AG08396 (cell line): ENCODE measurements around the gene NANOG.
"Not testable (repeated sequence)": the region's sequence is repeated elsewhere in the genome, so short reads cannot be mapped to it uniquely, and the experiment has no call there.

Source experiments
- DNase-seq: peaks from one replicate; pipeline ENCODE4 v3.0.0; 2012; ENCODE audit warnings: low spot score, mixed read lengths

The NANOG gene

DNA sequence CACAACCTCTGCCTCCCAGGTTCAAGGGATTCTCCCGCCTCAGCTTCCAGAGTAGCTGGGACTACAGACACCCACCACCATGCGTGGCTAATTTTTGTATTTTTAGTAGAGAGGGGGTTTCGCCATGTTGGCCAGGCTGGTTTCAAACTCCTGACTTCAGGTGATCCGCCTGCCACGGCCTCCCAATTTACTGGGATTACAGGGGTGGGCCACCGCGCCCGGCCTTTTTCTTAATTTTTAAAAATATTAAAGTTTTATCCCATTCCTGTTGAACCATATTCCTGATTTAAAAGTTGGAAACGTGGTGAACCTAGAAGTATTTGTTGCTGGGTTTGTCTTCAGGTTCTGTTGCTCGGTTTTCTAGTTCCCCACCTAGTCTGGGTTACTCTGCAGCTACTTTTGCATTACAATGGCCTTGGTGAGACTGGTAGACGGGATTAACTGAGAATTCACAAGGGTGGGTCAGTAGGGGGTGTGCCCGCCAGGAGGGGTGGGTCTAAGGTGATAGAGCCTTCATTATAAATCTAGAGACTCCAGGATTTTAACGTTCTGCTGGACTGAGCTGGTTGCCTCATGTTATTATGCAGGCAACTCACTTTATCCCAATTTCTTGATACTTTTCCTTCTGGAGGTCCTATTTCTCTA is at the start of gene NANOG:
NANOG (plus strand) TSS at position 519 of the 645 bp plus-strand sequence. CDS start 213 bp downstream, outside the sequence.
- DNase-seq: not testable (repeated sequence)

DNA sequence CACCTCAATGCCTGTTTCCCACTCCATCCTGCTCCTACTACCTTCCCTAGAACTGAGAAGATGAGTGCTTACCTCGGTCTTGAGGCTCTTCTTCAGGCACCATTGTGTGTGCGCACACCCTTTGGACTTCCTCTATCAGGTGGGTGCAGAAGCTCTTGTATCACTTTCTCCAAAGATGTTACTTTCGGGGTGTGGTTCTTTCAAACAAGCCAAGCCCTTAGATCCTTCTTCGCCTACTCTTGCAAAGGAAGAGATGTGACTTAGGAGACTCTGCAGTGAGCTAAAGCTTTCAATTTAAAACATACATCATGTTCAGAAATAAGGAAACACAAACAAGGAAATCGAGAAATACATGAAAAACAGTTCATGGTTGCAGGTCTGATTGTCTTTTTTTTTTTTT is 42.0 kb upstream of the NANOG start, which contains the start of gene CLEC4C:
CLEC4C (minus strand) TSS at position 130 of the 400 bp plus-strand sequence; CDS start at position 103, 27 bp downstream.
- DNase-seq: no peak

DNA sequence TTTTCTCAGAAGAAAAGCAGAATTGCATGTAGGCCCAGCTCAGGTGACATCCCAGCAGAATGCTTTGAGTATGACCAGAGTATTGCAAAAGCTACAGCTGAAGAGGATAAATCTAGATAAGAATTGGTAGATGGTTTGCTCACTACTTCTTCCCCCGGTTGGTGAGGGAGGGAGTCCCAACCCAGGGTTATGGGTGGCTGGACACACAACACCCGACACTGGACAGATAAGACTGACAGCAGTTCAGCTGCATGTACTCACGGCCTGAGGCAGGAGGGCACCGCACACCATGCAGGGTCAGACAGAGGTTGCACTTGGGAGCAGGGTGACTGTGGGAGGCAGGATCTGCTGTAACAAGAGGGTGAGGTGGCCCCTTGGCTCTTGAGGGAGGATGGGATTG is 40.4 kb upstream of the NANOG start:
- no peak for DNase-seq

DNA sequence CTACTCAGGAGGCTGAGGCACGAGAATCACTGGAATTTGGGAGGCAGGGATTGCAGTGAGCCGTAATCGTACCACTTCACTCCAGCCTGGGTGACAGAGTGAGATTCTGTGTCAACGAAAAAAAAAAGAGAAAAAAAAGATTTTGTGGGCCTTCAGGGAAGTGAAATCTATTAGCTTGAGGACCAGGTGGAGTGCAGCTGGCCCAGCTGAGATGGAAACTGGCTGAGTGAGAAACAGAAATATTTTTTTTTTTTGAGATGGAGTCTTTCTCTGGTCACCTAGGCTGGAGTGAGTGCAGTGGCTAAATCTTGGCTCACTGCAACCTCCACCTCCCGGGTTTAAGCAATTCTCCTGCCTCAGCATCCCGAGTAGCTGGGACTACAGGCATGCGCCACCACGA is 39.8 kb upstream of the NANOG start:
- DNase-seq: no peak

DNA sequence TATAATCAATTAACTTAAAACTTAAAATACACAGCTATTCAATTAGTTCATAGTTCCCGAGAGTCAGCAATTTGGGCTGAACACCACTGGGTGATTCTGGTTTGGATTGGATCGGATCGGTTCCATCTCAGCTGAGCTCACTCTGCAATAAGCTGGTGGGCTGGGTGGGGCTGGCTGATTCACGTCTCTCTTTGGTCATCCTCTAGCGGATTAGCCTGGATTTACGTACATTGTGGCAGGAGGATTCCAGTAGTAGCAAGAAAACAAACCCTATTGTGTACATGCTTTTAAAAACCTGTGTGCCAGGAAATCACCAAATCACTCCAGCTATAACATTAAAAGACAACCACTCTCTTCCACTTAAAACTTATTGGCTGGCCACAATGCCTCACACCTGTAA is 38.9 kb upstream of the NANOG start:
- no peak for DNase-seq

DNA sequence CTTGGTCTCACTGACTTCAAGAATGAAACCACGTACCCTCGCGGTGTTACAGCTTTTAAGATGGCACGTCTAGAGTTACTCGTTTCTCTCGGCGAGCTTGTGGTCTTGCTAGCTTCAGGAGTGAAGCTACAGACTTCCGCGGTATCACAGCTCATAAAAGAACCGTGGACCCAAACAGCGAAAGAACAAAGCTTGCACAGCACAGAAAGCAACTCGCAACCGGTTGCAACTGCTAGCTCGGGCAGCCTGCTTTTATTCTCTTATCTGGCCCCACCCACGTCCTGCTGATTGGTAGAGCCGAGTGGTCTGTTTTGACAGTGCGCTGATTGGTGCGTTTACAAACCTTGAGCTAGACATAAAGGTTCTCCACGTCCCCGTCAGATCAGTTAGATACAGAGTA is 37.8 kb upstream of the NANOG start:
- no peak for DNase-seq

DNA sequence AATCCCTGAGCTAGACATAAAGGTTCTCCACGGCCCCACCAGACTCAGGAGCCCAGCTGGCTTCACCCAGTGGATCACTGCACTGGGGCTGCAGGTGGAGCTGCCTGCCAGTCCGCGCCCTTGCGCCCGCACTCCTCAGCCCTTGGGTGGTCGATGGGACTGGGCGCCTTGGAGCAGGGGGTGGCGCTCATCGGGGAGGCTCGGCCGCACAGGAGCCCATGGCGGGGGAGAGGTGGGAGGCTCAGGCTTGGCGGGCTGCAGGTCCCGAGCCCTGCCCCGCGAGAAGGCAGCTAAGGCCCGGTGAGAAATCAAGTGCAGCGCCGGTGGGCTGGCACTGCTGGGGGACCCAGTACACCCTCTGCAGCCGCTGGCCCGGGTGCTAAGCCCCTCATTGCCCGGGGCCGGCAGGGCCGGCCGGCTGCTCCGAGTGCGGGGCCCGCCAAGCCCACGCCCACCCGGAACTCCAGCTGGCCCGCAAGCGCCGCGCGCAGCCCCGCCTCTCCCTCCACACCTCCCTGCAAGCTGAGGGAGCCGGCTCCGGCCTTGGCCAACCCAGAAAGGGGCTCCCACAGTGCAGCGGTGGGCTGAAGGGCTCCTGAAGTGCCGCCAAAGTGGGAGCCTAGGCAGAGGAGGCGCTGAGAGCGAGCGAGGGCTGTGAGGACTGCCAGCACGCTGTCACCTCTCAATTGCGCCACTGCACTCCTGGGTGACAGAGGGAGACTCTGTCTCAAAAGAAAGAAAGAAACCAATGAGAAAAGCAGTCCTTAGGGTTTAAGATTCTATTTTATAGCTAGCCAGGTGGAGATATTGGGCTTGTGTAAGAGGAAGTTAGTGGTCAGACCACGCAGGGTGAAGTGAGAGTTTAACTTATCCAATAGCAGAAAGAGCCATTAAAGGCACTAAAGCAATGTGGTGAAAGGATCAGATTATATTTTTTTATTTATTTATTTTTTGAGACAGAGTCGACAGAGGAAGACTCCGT is 37.0 kb upstream of the NANOG start:
- DNase-seq: not testable (repeated sequence)

DNA sequence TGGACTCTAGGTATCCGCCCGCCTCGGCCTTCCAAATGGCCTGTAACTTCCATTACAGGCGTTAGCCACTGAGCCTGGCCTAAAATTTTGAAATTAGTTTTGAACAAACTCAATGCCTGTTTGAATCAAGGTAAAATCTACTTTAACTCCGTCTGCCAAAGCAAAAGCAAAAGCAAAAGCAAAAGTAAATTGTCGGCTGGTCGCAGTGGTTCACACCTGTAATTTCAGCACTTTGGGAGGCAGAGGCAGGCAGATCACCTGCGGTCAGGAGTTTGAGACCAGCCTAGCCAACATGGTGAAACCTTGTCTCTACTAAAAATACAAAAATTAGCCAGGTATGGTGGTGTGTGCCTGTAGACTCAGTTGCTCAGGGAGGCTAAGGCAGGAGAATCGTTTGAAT is 33.5 kb upstream of the NANOG start:
- DNase-seq: not testable (repeated sequence)

DNA sequence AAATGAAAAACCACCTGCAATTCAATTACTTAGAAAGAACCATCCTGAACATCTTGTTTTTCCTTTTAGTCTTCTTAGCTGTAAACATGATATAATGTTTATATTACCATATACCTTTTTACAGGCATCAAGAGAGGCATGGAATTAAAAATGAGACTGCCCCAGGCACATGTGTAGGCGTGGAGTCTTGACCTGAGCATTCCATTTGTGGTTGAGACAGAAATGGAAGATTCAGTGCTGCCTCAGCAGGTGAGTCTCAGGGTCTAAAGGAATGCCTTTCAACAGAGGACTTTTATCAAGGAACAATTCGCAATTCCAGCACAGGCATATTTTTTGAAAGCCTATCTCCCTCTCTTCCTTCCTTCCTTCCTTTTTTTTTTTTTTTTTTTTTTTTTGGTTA is 32.2 kb upstream of the NANOG start:
- DNase-seq: no peak

DNA sequence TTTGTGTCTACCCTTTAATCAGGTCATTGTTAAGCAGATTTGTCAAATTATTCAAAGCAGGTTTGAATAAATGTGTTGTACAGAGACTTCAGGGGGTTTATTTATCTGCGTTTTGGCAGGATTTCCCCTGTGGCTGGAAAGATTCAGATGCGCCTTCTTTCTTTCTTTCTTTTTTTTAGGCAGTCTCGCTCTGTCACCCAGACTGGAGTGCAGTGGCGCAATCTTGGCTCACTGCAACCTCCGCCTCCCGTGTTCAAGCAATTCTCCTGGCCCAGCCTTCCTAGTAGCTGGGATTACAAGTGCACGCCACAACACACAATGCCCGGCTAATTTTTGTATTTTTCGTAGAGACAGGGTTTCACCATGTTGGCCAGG is 30.4 kb upstream of the NANOG start:
- DNase-seq: no peak

DNA sequence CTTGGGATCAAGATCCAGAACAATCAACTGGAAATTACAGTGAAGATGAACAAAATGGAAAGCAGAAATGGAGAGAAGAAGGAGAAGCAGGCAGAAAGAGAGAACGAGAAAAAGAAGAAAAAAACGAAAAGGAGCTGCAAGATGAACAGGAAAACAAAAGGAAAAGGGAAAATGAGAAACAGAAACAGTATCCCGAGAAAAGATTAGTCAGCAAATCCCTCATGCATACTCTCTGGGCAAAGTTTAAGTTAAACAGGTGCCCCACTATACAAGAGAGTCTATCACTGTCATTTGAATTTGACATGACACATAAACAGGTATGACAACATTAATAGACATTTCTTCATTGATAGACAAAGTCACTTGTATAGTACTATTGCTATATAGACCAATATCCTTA is 19.2 kb upstream of the NANOG start:
- no peak for DNase-seq

DNA sequence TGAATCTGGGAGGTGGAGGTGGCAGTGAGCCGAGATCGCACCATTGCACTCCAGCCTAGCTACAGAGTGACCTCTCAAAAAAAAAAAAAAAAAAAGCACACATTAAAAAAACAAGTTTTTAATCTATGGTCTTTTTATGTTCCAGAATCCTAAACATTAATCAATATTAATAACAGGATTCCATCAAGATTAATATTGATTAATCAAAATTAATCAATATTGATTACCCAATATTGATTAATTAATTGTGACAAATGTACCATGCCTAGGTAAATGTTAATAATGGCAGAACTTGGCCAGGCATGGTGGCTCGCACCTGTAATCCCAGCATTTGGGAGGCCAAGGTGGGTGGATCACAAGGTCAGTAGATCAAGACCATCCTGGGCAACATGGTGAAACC is 7.9 kb upstream of the NANOG start:
- DNase-seq: no peak

DNA sequence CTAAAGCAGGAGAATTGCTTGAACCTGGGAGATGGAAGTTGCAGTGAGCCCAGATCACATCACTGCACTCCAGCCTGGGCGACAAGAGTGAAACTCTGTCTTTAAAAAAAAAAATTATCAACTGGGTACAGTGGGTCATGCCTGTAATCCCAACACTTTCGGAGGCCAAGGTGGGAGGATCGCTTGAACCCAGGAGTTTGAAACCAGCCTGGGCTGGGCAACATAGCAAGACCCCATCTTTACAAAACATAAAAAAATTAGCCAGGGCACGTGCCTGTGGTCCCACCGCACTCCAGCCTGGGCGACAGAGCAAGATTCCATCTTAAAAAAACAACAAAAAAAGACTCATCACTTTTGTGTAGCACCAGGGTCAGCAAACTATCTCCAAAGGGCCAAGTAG is 7.1 kb upstream of the NANOG start:
- DNase-seq: no peak

DNA sequence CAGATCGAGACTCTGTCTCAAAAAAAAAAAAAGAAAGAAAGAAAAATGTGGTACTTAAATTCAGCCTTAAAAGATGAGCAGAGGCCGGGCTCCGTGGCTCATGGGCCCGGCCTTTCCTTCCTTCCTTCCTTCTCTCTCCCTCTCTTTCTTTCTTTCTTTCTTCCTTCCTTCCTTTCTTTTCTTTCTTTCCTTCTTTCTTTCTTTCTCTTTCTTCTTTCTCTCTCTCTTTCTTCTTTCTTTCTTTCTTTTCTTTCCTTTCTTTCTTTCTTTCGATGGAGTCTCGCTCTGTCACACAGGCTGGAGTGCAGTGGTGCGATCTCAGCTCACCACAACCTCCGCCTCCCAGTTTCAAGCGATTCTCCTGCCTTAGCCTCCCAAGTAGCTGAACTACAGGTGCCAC is 5.8 kb upstream of the NANOG start:
- not testable (repeated sequence) for DNase-seq

DNA sequence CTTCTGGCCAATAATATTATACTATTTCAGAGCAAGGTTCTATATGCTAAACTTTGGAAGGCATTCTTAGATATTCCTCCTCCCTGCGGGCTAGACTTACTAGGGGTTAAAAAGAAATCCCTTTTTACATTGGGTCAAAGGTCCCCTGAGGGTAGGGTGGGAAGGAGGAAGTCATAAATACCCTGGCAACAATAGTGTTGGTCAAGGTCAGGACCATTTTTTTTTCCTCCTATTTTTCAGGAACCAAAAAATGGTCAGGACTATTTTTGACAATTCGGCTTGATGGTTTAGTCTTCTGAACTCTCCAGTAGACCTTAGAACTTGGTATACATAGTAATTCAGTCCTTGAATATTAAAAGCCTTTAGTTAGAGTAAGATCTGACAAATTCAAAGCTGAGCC is 4.5 kb upstream of the NANOG start:
- no peak for DNase-seq

DNA sequence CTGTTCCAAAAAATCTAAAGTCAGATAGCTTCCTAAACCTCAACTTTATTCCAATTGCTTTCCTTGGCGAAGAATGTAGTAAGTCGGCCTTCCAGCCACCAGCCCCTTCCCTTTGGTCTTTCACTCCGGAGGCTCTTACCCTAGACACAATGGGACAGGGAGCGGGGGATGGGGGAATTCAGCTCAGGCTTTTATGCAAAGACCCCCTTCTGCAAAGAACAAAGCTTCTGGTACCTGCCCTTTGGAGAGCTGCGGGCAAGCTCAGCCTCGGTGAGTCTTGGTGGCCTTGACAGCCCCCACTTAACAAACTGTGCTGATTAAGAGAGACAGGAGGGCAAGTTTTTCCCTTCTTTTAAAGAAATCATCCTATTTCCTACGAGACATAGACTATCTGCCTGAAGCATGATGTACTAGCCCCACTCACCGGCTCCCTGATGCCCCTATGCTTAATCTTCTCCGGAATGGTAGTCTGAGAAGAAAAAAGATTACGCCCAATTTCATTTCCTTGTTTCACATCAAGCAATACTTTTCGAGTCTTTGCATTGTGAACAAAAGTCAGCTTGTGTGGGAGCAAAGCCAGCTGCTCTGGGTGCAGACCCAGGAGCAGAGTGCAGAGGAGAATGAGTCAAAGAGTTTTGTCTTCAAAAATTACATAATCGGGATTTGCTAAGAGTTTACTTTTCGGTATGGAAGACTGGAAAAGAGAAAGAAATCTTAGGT is 1.5 kb upstream of the NANOG start:
- DNase-seq: no peak

DNA sequence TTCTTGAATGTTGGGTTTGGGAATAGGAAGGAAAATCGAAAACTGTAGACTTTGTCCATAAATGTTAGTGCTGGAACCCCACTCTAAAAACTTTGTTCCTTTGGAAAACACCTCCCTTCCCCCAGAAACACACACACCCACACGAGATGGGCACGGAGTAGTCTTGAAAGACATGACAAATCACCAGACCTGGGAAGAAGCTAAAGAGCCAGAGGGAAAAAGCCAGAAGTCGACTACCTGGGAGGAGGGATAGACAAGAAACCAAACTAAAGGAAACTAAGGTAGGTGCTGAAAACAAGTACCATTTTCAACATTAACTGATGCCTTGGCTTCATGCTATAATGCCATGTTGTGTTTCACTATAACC is 925 bp upstream of the NANOG start:
- DNase-seq: no peak

DNA sequence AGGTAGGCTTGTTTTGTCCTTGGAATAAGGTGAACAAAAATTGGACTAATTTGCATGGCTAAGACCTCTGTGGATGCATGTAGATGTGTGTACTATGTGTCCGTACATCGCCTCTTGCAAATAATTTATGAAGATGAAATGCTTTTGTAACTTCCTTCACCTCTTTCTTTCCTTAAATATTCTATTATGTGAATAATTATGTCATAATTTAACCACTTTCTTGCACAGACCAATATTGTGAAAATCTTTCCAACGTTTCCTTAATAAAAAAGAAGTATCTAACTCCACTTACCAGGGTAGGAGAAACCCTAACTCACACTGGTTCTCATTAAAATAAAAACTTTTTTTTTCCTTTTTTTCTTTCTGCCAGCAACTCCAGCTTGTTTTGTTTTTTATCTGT is 4.0 kb downstream of the NANOG start:
- DNase-seq: no peak

DNA sequence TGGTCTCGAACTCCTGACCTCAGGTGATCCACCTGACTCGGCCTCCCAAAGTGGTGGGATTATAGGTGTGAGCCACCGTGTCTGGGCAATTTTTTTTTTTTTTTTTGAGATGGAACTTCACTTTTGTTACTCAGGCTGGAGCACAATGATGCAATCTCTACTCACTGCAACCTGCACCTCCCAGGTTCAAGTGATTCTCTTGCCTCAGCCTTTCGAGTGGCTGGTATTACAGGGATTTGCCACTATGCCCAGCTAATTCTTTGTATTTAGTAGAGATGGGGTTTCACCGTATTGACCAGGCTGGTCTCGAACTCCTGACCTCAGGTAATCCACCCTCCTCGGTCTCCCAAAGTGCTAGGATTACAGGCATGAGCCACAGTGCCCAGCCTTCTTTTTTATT is 8.1 kb downstream of the NANOG start:
- not testable (repeated sequence) for DNase-seq

DNA sequence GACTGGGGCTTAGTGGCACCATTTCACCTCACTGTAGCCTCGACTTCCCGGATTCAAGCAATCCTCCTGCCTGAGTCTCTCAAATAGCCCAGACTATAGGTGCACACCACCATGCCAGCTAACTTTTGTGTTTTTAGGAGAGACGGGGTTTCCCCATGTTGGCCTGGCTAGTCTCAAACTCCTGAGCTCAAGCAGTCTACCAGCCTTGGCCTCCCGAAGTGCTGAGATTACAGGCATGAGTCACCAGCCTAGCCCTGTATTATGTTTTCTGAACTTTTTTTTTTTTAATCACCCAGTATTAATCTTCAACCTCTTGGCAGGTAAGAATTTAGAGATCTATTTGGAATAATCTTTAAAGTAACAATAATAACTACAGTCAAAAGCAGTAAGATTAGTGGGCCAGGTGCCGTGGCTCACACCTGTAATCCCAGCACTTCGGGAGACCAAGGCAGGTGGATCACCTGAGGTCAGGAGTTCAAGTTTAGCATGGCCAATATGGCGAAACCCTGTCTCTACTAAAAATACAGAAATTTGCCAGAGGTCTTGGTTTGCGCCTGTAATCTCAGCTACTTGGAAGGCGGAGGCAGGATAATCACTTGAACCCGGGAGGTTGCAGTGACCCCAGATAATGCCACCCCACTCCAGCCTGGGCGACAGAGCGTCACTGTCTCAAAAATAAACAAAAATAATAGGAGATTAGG is 8.6 kb downstream of the NANOG start:
- no peak for DNase-seq

DNA sequence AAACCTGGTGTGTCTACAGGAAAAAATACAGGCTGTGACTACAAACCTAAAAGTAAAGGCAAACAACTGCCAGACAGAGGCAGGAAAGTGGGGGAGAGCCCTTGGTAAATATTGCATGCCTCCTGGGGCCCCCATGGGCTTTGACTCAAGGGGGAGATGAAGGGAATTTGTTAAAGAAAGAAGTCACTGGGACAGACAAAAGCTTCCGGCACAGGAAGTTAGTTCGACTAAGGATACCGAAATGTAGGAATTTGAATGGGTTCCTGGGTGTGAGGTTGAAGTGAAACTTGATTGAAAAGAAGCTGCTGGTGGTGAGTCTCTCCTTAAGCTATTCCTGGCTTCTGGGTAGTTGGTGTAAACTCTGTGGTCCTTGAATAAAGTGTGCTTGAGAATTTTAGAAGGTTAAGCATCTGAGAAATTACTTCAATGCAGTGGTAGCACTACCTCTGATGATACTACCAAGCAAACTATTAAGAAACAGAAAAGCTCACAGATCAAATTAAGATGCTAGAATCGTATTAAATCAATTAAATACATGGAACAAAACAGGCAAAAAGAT is 9.6 kb downstream of the NANOG start:
- DNase-seq: not testable (repeated sequence)

DNA sequence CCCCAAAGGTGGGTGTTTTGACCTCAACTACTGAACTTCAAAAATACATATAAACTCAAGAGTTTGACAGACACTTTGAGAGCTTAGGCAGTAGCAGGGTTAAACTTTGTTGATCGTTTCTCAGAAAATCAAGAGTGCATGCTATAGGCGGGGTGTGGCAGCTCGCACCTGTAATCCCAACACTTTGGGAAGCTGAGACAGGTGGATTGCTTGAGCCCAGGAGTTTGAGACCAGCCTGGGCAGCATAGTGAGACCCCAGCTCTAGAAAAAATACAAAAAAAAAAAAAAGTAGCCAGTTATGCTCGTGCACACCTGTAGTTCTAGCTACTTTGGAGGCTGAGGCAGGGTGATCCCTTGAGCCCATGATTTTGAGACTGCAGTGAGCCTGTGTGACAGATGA is 12.3 kb downstream of the NANOG start:
- no peak for DNase-seq
